PC-3 (cell line): ENCODE data around the gene CALN1. TPM values are rescaled to one million over a fixed set of nuclear protein-coding genes. Genes with fewer than 3 reads are reported as not detected.

Experiments used
- ATAC-seq: fragments of 200-7000 bp; cut with Tn5 transposase; 2 replicates; pipeline ENCODE4 v1.9.1; 2020; ENCODE audit warnings: mild to moderate bottlenecking, moderate library complexity
- BruUV-seq: library from RNA; stranded (reverse); fragments of 400-500 nt; replicated peaks from 2 replicates; lab custom pipeline; 2021; lab: Mats Ljungman, UMichigan
- CTCF ChIA-PET: fragments of 300-600 bp; sonication (Branson Sonifier 250); formaldehyde crosslinking; loops from one replicate; lab custom pipeline; 2022; ENCODE audit warnings: antibody characterized with exemption; lab: Charles Lee
- POLR2A ChIA-PET: fragments of 300-600 bp; sonication (Branson Sonifier 250); formaldehyde crosslinking; loops from one replicate; lab custom pipeline; 2022; ENCODE audit warnings: antibody characterized with exemption; ENCODE audit not compliant: unreplicated experiment; lab: Charles Lee
- DNase-seq: peaks from one replicate; pipeline ENCODE4 v3.0.0-alpha.2; 2015
- H2AFZ ChIP-seq: fragments of 300-600 bp; sonication (generic); 2 replicates; pipeline ENCODE4 v1.6.0; 2016; ENCODE audit warnings: antibody characterized with exemption, low read length
- H3F3A ChIP-seq: fragments of 300-600 bp; sonication (generic); one replicate; pipeline ENCODE4 v1.6.0; 2017; ENCODE audit warnings: antibody characterized with exemption, low read length, control low read depth, mild to moderate bottlenecking; ENCODE audit not compliant: unreplicated experiment
- H3K27ac ChIP-seq: fragments of 300-600 bp; sonication (generic); 2 replicates; pipeline ENCODE4 v1.5.1; 2016; ENCODE audit warnings: mild to moderate bottlenecking, low read length
- H3K27me3 ChIP-seq: fragments of 300-600 bp; sonication (generic); 2 replicates; pipeline ENCODE4 v1.6.1; 2016; ENCODE audit warnings: low read length, mixed read lengths
- H3K36me3 ChIP-seq: fragments of 300-600 bp; sonication (generic); 2 replicates; pipeline ENCODE4 v1.6.1; 2016; ENCODE audit warnings: low read depth, mixed run types, low read length, mixed read lengths
- H3K4me1 ChIP-seq: fragments of 300-600 bp; sonication (generic); 2 replicates; pipeline ENCODE4 v1.5.1; 2016; ENCODE audit warnings: low read length; ENCODE audit not compliant: insufficient read depth
- H3K4me2 ChIP-seq: fragments of 300-600 bp; sonication (generic); 2 replicates; pipeline ENCODE4 v1.6.0; 2016; ENCODE audit warnings: low read length
- H3K4me3 ChIP-seq: fragments of 300-600 bp; sonication (generic); 2 replicates; pipeline ENCODE4 v1.5.1; 2016; ENCODE audit warnings: mild to moderate bottlenecking, low read length, mixed read lengths
- H3K79me2 ChIP-seq: fragments of 300-600 bp; sonication (generic); 2 replicates; pipeline ENCODE4 v1.6.1; 2017; ENCODE audit warnings: low read length, mixed read lengths
- H3K9ac ChIP-seq: fragments of 300-600 bp; sonication (generic); 2 replicates; pipeline ENCODE4 v1.6.0; 2016; ENCODE audit warnings: mild to moderate bottlenecking, low read length
- H3K9me2 ChIP-seq: fragments of 300-600 bp; sonication (generic); replicated peaks from 2 replicates; pipeline ENCODE4 v1.6.1; 2016; ENCODE audit warnings: mixed run types, low read length, mixed read lengths
- H3K9me3 ChIP-seq: fragments of 300-600 bp; sonication (generic); 2 replicates; pipeline ENCODE4 v1.6.1; 2016; ENCODE audit warnings: low read length, mixed read lengths
- H4K20me1 ChIP-seq: fragments of 300-600 bp; sonication (generic); 2 replicates; pipeline ENCODE4 v1.6.1; 2016; ENCODE audit warnings: low read length, mixed read lengths
- EZH2 ChIP-seq: fragments of 300-600 bp; sonication (generic); IDR thresholded peaks from one replicate; pipeline ENCODE4 v1.6.1; 2017; ENCODE audit warnings: antibody characterized with exemption, mild to moderate bottlenecking, low read length; ENCODE audit not compliant: unreplicated experiment
- EZH2phosphoT487 ChIP-seq: fragments of 300-600 bp; sonication (generic); IDR thresholded peaks from 2 replicates; pipeline ENCODE4 v1.6.1; 2018; ENCODE audit warnings: mild to moderate bottlenecking, antibody characterized with exemption, low read length, borderline replicate concordance
- intact Hi-C: fragments of 100-400 bp; cut with micrococcal nuclease; formaldehyde crosslinking; loops from 2 replicates; pipeline ENCODE4 v1.9.0; 2023
- total RNA-seq: library from RNA; depleted of rRNA; stranded (reverse); fragments of >200 nt; gene quantifications from 2 replicates; pipeline ENCODE4 v1.2.3, GENCODE V29; 2014
- TF ChIP-seq, protein P1 (sequence below): fragments of 300-600 bp; sonication (generic); conservative IDR thresholded peaks from 2 replicates; pipeline ENCODE4 v1.5.1; 2017; ENCODE audit warnings: antibody characterized with exemption, low read depth, mild to moderate bottlenecking, low read length

CALN1 gene
- total RNA-seq, 1 experiment from 2014 or later = not detected

DNA sequence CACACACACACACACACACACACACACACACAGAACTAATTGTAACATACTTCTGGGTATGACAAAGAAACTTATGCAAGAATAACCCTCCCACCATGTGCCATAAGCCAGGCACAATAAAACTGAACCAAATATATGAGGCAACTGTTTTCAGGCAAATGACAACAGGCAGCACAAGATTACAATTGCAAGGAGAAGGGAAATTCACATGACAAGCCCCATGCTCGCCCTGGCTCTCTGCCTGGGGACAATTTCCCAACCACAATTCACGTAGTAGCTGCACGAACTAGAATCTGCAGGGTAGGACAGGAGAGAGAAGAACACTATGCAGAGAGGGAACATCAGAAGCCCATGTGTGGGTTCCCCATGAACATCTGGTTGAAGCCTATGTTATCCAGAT is 143.3 kb downstream of the CALN1 start:
- Histone ChIP-seq H3K9ac (no peak overlapping the region), H3K36me3 (no peaks in the 10 kb centered on the region), H4K20me1 (no peaks in the 10 kb centered on the region), H3K4me1 (no peaks in the 10 kb centered on the region), H3K4me2 (no peak overlapping the region), H3F3A (no peaks in the 10 kb centered on the region), H3K27me3 (no peaks in the 10 kb centered on the region), H3K27ac (no peak overlapping the region), H3K9me2 (no peaks in the 10 kb centered on the region), H3K4me3 (no peak overlapping the region), H2AFZ (no peak overlapping the region), H3K79me2 (no peaks in the 10 kb centered on the region), H3K9me3 (no peaks in the 10 kb centered on the region)
- CTCF ChIA-PET = no interaction called here
- POLR2A ChIA-PET = no interaction called here
- no peak for ATAC-seq
- intact Hi-C loops = no loop called here
- TF ChIP-seq EZH2phosphoT487 = no peak
- no TSS peak for BruUV-seq
- DNase-seq = no peak

DNA sequence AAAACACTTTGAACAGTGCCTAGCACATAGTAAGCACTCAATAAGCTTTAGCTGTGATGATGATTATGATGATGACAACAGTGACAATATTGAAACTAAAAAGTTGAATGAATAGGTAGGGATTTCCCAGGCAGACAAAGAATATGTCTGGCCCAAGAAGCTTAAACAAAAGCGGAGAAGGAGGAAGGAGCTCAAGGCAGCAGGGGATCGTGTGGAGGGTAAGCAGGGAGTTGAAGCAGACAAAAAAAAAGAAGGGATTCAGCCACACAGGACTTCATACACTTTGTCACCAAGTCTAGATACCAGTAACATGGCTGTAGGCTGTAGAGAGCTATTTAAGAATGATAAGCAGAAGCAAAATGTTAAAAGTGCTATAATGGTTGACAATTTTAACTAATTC is 144.0 kb downstream of the CALN1 start:
- intact Hi-C loops = no loop called here
- Histone ChIP-seq H3K27me3 (no peaks in the 10 kb centered on the region), H3K4me2 (no peak overlapping the region), H3K27ac (no peak overlapping the region), H3K9ac (no peak overlapping the region), H3K4me3 (no peak overlapping the region), H3K36me3 (no peaks in the 10 kb centered on the region), H4K20me1 (no peaks in the 10 kb centered on the region), H3K9me2 (no peaks in the 10 kb centered on the region), H3F3A (no peaks in the 10 kb centered on the region), H3K9me3 (no peaks in the 10 kb centered on the region), H2AFZ (no peak overlapping the region), H3K4me1 (no peaks in the 10 kb centered on the region), H3K79me2 (no peaks in the 10 kb centered on the region)
- no TSS peak for BruUV-seq
- ATAC-seq = no peak
- ChIA-PET POLR2A (no interaction called here), CTCF (no interaction called here)
- DNase-seq = no peak
- TF ChIP-seq, protein P1, sequence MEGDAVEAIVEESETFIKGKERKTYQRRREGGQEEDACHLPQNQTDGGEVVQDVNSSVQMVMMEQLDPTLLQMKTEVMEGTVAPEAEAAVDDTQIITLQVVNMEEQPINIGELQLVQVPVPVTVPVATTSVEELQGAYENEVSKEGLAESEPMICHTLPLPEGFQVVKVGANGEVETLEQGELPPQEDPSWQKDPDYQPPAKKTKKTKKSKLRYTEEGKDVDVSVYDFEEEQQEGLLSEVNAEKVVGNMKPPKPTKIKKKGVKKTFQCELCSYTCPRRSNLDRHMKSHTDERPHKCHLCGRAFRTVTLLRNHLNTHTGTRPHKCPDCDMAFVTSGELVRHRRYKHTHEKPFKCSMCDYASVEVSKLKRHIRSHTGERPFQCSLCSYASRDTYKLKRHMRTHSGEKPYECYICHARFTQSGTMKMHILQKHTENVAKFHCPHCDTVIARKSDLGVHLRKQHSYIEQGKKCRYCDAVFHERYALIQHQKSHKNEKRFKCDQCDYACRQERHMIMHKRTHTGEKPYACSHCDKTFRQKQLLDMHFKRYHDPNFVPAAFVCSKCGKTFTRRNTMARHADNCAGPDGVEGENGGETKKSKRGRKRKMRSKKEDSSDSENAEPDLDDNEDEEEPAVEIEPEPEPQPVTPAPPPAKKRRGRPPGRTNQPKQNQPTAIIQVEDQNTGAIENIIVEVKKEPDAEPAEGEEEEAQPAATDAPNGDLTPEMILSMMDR = no peak
- no peak for TF ChIP-seq EZH2
- no peak for TF ChIP-seq EZH2phosphoT487

GRCh38 chr7:72267291-72267800 is 144.8 kb downstream of the CALN1 start:
- H3K36me3 ChIP-seq = no peaks in the 10 kb centered on the region
- H3K79me2 ChIP-seq = no peaks in the 10 kb centered on the region
- no peaks in the 10 kb centered on the region for H3K9me2 ChIP-seq
- no peak overlapping the region for H3K4me2 ChIP-seq
- no peak overlapping the region for H3K27ac ChIP-seq
- no peak overlapping the region for H2AFZ ChIP-seq
- no peak for DNase-seq
- H3K9ac ChIP-seq = no peak overlapping the region
- CTCF ChIA-PET = no interaction called here
- BruUV-seq = no TSS peak
- ATAC-seq = no peak
- H3F3A ChIP-seq = no peaks in the 10 kb centered on the region
- no peaks in the 10 kb centered on the region for H3K27me3 ChIP-seq
- intact Hi-C loops = no loop called here
- H4K20me1 ChIP-seq = no peaks in the 10 kb centered on the region
- TF ChIP-seq, protein P1 = no peak
- H3K4me1 ChIP-seq = no peaks in the 10 kb centered on the region
- H3K4me3 ChIP-seq = no peak overlapping the region
- POLR2A ChIA-PET = no interaction called here
- H3K9me3 ChIP-seq = no peaks in the 10 kb centered on the region
